Measurements from ENCODE around the gene AHNAK.

AHNAK gene, protein sequence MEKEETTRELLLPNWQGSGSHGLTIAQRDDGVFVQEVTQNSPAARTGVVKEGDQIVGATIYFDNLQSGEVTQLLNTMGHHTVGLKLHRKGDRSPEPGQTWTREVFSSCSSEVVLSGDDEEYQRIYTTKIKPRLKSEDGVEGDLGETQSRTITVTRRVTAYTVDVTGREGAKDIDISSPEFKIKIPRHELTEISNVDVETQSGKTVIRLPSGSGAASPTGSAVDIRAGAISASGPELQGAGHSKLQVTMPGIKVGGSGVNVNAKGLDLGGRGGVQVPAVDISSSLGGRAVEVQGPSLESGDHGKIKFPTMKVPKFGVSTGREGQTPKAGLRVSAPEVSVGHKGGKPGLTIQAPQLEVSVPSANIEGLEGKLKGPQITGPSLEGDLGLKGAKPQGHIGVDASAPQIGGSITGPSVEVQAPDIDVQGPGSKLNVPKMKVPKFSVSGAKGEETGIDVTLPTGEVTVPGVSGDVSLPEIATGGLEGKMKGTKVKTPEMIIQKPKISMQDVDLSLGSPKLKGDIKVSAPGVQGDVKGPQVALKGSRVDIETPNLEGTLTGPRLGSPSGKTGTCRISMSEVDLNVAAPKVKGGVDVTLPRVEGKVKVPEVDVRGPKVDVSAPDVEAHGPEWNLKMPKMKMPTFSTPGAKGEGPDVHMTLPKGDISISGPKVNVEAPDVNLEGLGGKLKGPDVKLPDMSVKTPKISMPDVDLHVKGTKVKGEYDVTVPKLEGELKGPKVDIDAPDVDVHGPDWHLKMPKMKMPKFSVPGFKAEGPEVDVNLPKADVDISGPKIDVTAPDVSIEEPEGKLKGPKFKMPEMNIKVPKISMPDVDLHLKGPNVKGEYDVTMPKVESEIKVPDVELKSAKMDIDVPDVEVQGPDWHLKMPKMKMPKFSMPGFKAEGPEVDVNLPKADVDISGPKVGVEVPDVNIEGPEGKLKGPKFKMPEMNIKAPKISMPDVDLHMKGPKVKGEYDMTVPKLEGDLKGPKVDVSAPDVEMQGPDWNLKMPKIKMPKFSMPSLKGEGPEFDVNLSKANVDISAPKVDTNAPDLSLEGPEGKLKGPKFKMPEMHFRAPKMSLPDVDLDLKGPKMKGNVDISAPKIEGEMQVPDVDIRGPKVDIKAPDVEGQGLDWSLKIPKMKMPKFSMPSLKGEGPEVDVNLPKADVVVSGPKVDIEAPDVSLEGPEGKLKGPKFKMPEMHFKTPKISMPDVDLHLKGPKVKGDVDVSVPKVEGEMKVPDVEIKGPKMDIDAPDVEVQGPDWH (N-terminal part only)

DNA sequence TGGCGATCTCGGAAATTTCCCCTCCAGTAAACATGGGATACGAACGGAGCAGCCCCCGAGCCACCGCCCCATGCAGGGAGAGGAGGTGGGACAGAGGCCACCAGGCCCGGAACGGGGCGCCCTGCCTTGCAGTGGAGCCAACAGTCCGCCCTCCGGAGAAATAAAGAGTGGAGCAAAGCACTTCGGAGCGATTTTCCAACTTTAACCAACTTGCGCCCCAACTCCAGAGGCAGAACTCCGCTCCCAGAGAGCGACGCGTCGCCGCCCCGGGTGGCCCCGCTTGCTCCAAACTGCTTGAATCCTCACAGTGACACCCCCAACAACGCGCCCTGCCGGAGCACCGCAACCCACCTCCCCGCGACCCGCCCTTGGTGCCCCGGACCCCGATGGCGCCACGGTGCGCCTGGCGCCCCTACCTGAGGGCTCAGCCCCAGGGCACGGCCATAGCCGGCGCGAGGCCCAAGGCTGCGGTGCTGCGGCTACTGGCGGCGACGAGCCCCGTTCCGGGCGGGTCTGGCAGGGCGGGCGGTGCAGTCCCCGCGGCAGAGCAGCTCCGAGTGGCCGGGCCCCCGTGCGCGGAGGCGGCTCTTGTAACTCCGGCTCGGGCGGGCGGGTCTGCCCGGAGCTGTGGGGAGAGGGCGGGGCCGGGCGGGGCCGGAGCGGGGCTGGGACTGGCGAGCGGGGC, at the start of gene AHNAK:
TSS of gene AHNAK (minus strand) at position 563 of the 685 bp plus-strand sequence. CDS start 10,708 bp downstream, outside the sequence.
- TF ChIP-seq, protein P1, sequence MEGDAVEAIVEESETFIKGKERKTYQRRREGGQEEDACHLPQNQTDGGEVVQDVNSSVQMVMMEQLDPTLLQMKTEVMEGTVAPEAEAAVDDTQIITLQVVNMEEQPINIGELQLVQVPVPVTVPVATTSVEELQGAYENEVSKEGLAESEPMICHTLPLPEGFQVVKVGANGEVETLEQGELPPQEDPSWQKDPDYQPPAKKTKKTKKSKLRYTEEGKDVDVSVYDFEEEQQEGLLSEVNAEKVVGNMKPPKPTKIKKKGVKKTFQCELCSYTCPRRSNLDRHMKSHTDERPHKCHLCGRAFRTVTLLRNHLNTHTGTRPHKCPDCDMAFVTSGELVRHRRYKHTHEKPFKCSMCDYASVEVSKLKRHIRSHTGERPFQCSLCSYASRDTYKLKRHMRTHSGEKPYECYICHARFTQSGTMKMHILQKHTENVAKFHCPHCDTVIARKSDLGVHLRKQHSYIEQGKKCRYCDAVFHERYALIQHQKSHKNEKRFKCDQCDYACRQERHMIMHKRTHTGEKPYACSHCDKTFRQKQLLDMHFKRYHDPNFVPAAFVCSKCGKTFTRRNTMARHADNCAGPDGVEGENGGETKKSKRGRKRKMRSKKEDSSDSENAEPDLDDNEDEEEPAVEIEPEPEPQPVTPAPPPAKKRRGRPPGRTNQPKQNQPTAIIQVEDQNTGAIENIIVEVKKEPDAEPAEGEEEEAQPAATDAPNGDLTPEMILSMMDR (IDR thresholded peaks at IDR 0.05; ENCODE audit: extremely low read depth, missing control alignments) = no peak
- peak; percentile 85 for DNase-seq (ENCODE audit: low spot score)

DNA sequence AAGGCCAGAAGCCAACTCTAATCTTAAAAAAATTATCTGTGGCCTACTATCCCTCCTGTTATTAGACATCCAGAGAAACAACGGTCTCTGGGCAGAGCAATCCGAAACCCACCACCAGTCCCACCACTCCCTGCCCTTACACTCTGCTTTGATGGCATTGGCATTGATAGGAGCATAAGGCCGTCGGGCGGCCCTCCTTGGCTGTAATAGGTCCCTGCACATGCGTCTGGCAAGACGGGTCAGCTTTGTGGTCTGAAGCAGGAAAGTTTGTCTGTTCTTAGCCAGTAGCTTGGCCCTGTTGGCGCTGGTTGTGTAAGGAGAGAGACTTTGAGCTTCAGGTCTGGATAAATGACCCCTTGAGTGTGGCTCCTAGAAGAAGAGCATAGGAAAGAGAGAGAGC, 48.5 kb upstream of the AHNAK start:
- TF ChIP-seq, protein P1 (IDR thresholded peaks at IDR 0.05; ENCODE audit: extremely low read depth, missing control alignments) = no peak
- DNase-seq (ENCODE audit: low spot score) = no peak

DNA sequence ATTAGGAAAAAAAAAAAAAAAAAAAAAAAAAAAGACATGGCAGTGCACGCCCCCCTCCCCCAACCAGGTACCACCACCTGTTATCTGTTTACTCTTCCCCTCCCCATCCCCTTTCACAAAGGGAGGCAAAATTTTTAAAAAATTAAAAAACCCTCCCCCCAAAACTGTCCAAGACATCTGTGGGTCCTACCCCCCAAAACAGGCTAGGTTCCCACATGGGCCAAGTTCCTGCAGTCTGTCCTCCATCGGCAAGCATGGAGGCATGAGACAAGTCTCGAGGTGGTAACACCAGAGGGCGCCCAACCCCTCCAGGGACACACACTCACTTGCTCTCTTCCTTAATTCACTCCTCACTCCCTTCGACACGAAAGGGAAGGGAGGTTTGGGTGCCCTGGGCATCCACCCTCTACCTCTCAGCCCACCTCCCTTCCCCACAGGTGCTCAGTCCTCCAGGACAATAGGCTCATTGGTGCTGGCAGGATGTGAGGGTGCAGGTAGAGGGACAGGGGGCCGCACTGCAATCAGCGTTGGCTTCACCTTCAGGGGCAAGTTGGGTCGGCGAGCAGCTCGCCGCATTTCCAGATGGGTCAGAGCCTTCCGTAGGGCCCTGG, 46.9 kb upstream of the AHNAK start:
- TF ChIP-seq, protein P1 (IDR thresholded peaks at IDR 0.05; ENCODE audit: extremely low read depth, missing control alignments) = peak; percentile 56
- peak; percentile 59 for DNase-seq (ENCODE audit: low spot score)

DNA sequence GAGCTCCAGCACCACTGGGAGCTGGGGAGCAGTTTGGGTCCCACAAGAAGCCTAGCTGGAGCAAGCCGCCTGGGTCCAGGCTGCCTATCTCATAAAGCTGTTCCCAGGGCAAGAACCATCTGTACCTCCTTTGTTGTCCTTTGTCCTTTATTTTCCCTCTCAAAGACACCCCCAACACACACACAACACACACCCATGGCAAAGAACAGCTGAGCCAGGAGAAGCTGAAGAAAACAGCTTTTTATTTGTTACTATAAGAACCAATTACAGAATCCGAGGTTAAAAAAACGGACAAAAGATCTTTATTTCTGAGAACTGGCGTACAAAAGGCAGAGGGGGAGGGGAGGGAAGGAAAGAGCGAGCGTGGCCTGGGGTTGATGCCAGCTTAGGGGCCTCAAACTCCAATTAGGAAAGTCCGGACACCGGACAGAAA, 46.4 kb upstream of the AHNAK start:
- no peak for DNase-seq (ENCODE audit: low spot score)
- TF ChIP-seq, protein P1 (IDR thresholded peaks at IDR 0.05; ENCODE audit: extremely low read depth, missing control alignments) = no peak

DNA sequence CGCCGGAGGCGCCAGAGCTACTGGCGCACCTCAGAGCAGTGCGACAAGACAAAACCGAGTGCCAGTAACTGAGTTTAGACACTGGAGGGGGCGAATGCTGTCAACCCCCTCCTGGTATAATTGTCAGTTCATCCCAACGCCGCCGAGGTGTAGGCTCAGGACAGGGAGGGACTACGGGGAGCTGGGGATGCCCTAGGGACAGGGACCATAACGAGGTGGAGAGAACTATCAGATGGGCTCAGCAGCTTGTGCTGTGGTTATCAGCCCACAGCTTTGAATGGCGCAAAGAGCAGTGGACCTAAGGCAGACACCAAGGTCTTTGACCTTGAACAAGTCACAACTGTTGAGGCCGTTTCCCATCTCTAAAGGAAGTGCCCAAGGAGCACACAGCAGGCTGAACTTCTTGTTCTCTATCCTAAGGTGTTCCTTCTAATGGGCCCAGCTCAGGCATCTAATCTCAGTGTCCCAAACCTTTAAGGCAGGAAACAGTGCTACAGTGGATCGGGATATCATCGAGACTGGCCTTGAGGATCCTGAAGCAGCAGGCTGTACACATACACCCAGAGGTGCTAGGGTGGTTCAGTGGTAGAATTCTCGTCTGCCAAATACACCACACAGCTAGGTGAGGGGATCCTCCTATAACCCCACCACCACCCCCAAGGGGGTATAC, 45.7 kb upstream of the AHNAK start:
- DNase-seq (ENCODE audit: low spot score) = no peak
- TF ChIP-seq, protein P1 (IDR thresholded peaks at IDR 0.05; ENCODE audit: extremely low read depth, missing control alignments) = no peak

Measured in GM20000 (cell line).